T1000 (cell line): ENCODE measurements around the gene UPF2.
"Not testable (repeated sequence)": the region's sequence is repeated elsewhere in the genome, so short reads cannot be mapped to it uniquely, and the experiment has no call there.

Source experiments
- DNase-seq: peaks from one replicate; lab custom pipeline; 2025; ENCODE audit warnings: mixed read lengths; lab: John Stamatoyannopoulos, UW

The UPF2 gene

GRCh38 chr10:12042797-12043651, at the start of gene UPF2:
UPF2 (minus strand) TSS chr10:12042809; CDS start chr10:12035423, 7,386 bp downstream.
- DNase-seq = peak; percentile 96

- no peak for DNase-seq
Measured at GRCh38 chr10:12091421-12091820, 48.8 kb upstream of the UPF2 start.

GRCh38 chr10:12088919-12089318, 46.3 kb upstream of the UPF2 start:
- no peak for DNase-seq

GRCh38 chr10:12081879-12082557, 39.4 kb upstream of the UPF2 start:
- DNase-seq = no peak

GRCh38 chr10:12081470-12081869, 38.9 kb upstream of the UPF2 start:
- DNase-seq = no peak

- DNase-seq = no peak
Measured at GRCh38 chr10:12077580-12078180, 35.1 kb upstream of the UPF2 start.

- DNase-seq = no peak
Measured at GRCh38 chr10:12073526-12073925, 30.9 kb upstream of the UPF2 start.

- not testable (repeated sequence) for DNase-seq
Measured at GRCh38 chr10:12071441-12071840, 28.8 kb upstream of the UPF2 start.

GRCh38 chr10:12068449-12069269, 26.1 kb upstream of the UPF2 start, which contains the start of gene DHTKD1:
DHTKD1 (plus strand) TSS chr10:12068954; CDS start chr10:12069034, 80 bp downstream.
- DNase-seq = peak; percentile 98

- no peak for DNase-seq
Measured at GRCh38 chr10:12067336-12067735, 24.7 kb upstream of the UPF2 start.

GRCh38 chr10:12063483-12063818, 20.8 kb upstream of the UPF2 start:
- DNase-seq = no peak

GRCh38 chr10:12062754-12063482, 20.3 kb upstream of the UPF2 start:
- no peak for DNase-seq

GRCh38 chr10:12061124-12061523, 18.5 kb upstream of the UPF2 start:
- DNase-seq = no peak

GRCh38 chr10:12056748-12057147, 14.1 kb upstream of the UPF2 start:
- no peak for DNase-seq

GRCh38 chr10:12055732-12056131, 13.1 kb upstream of the UPF2 start:
- no peak for DNase-seq

- DNase-seq = no peak
Measured at GRCh38 chr10:12051241-12051640, 8.6 kb upstream of the UPF2 start.

- DNase-seq = no peak
Measured at GRCh38 chr10:12050528-12050927, 7.9 kb upstream of the UPF2 start.

GRCh38 chr10:12048547-12048946, 5.9 kb upstream of the UPF2 start:
- DNase-seq = no peak

- no peak for DNase-seq
Measured at GRCh38 chr10:12045596-12045995, 3.0 kb upstream of the UPF2 start.

- no peak for DNase-seq
Measured at GRCh38 chr10:12042409-12042796, 206 bp downstream of the UPF2 start.

GRCh38 chr10:12041766-12042408, 722 bp downstream of the UPF2 start:
- DNase-seq = no peak
